ENCODE results near the gene UPK1A. TPM values are rescaled to one million over a fixed set of nuclear protein-coding genes. Genes with fewer than 3 reads are reported as not detected.

The UPK1A gene
- total RNA-seq = not detected in 2 replicates

GRCh38 chr19:35666251-35666913 is at the start of gene UPK1A:
Gene UPK1A, plus strand, starts transcription at chr19:35666517. Its CDS starts 296 bp downstream, at chr19:35666813.

GRCh38 chr19:35628565-35629331 is 37.6 kb upstream of the UPK1A start, which contains the start of gene RBM42:
Gene RBM42, plus strand, starts transcription at chr19:35629036. Its CDS starts 118 bp downstream, at chr19:35629154.

GRCh38 chr19:35641515-35642151 is 24.7 kb upstream of the UPK1A start, which contains the start of gene ETV2:
Gene ETV2, plus strand, starts transcription at chr19:35641745. Its CDS starts 716 bp downstream, at chr19:35642461.

GRCh38 chr19:35648017-35648961 is 18.0 kb upstream of the UPK1A start, which contains the start of gene COX6B1:
Gene COX6B1, plus strand, starts transcription at chr19:35648323. Its CDS starts 2,921 bp downstream, at chr19:35651244.

GRCh38 chr19:35704218-35704617 is 37.9 kb downstream of the UPK1A start, which contains the start of gene ZBTB32:
Gene ZBTB32, plus strand, starts transcription at chr19:35704558. Its CDS starts 10,069 bp downstream, at chr19:35714627.

GRCh38 chr19:35717665-35718344 is 51.5 kb downstream of the UPK1A start, which contains the start of gene KMT2B:
Gene KMT2B, plus strand, starts transcription at chr19:35718003. Its CDS starts 16 bp downstream, at chr19:35718019.

Other genes with a start within 250 kb of the UPK1A start
- gene FFAR2, start 218.3 kb upstream of the UPK1A start, total RNA-seq = not detected in 2 replicates
- gene KRTDAP, start 176.1 kb upstream of the UPK1A start, total RNA-seq = not detected in 2 replicates
- not detected in 2 replicates for gene DMKN, start 152.9 kb upstream of the UPK1A start, total RNA-seq
- not detected in 2 replicates for gene SBSN, start 138.2 kb upstream of the UPK1A start, total RNA-seq
- gene GAPDHS, start 133.1 kb upstream of the UPK1A start, total RNA-seq = not detected in 2 replicates
- gene TMEM147, start 120.9 kb upstream of the UPK1A start, total RNA-seq = 72.6 and 78.6 TPM in 2 replicates
- gene ATP4A, start 102.9 kb upstream of the UPK1A start, total RNA-seq = not detected in 2 replicates
- not detected in 2 replicates for gene PMIS2, start 80.3 kb upstream of the UPK1A start, total RNA-seq
- 6.8 and 9.9 TPM in 2 replicates for gene HAUS5, start 53.8 kb upstream of the UPK1A start, total RNA-seq
- 48.3 and 53.3 TPM in 2 replicates for gene RBM42, start 37.5 kb upstream of the UPK1A start, total RNA-seq
- gene ETV2, start 24.8 kb upstream of the UPK1A start, total RNA-seq = 0.30 TPM in 1 of 2 replicates, not detected in the other
- gene COX6B1, start 18.2 kb upstream of the UPK1A start, total RNA-seq = 282 and 403 TPM in 2 replicates
- gene ZBTB32, start 38.0 kb downstream of the UPK1A start, total RNA-seq = not detected in 2 replicates
- gene KMT2B, start 51.5 kb downstream of the UPK1A start, total RNA-seq = 3.6 and 7.0 TPM in 2 replicates
- 0.91 and 4.2 TPM in 2 replicates for gene IGFLR1, start 75.9 kb downstream of the UPK1A start, total RNA-seq
- 3.9 and 14.0 TPM in 2 replicates for gene U2AF1L4, start 78.9 kb downstream of the UPK1A start, total RNA-seq
- gene PSENEN, start 79.1 kb downstream of the UPK1A start, total RNA-seq = 14.0 and 15.2 TPM in 2 replicates
- 5.2 and 9.0 TPM in 2 replicates for gene LIN37, start 82.1 kb downstream of the UPK1A start, total RNA-seq
- 0.65 and 3.0 TPM in 2 replicates for gene HSPB6, start 90.5 kb downstream of the UPK1A start, total RNA-seq
- gene PROSER3, start 91.7 kb downstream of the UPK1A start, total RNA-seq = 2.6 and 4.0 TPM in 2 replicates
- 2.6 and 4.0 TPM in 2 replicates for gene ARHGAP33, start 109.0 kb downstream of the UPK1A start, total RNA-seq
- not detected in 2 replicates for gene PRODH2, start 146.3 kb downstream of the UPK1A start, total RNA-seq
- not detected in 2 replicates for gene NPHS1, start 186.0 kb downstream of the UPK1A start, total RNA-seq
- 0.15 TPM in 1 of 2 replicates, not detected in the other for gene KIRREL2, start 190.4 kb downstream of the UPK1A start, total RNA-seq
- gene APLP1, start 202.1 kb downstream of the UPK1A start, total RNA-seq = 1.2 and 5.5 TPM in 2 replicates
- gene NFKBID, start 234.0 kb downstream of the UPK1A start, total RNA-seq = 1.6 and 17.5 TPM in 2 replicates
- not detected in 2 replicates for gene HCST, start 236.0 kb downstream of the UPK1A start, total RNA-seq
- not detected in 2 replicates for gene TYROBP, start 241.8 kb downstream of the UPK1A start, total RNA-seq